SKM-1 treated with dmso at 0.1 percent for 144 hours (cell line): ENCODE results near the gene F12.
A peak's percentile ranks its signal among the peaks of the same experiment; 100 is the strongest.
"Not testable (repeated sequence)": the region's sequence is repeated elsewhere in the genome, so short reads cannot be mapped to it uniquely, and the experiment has no call there.

Experiments
- DNase-seq: peaks from one replicate; lab custom pipeline; 2025; ENCODE audit not compliant: unreplicated experiment; lab: John Stamatoyannopoulos, UW

F12 gene

DNA sequence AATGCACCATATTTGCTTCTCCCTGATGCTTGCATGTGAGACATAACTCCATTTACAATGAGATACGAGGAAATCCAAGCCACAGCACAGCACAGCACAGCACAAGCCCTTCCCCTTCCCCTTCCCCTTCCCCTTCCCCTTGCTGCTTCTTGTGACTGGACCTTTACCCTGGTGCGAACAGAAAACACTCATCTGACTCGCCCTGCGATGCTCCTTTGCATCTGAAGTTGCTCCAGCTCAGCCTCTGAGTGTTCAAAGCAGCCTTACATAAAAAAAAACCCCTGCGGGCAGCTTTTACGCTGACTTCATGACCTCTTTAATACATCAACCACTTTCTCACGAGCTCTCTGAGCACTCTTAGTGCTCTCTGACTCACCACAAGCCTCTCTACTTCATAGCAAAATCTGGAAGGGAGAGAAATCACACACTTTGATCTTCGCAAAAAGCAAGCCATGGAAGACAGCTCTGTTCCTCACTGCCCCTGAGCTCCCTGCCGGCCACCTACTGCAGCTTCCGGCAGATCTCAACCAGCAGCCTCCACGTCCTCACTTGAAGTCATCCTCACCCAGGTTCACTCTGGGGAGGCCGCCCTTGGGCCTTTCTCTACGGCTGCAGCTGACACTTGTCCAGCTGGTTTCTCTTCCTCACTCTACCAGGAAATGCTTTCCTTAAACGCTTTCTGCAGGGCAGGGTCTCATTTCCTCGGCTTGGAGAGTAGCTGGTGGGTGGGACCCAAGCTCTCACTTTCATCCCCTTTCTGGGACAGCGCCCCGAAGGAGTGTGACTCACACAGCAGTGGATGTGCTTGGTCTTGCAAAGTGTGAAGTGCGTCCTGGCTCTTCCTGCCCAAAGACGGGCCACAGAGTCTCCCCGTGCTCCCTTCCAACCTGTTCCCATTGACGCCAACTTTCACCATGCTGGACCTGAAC lies 19.9 kb downstream of the F12 start:
- peak; percentile 24 for DNase-seq

DNA sequence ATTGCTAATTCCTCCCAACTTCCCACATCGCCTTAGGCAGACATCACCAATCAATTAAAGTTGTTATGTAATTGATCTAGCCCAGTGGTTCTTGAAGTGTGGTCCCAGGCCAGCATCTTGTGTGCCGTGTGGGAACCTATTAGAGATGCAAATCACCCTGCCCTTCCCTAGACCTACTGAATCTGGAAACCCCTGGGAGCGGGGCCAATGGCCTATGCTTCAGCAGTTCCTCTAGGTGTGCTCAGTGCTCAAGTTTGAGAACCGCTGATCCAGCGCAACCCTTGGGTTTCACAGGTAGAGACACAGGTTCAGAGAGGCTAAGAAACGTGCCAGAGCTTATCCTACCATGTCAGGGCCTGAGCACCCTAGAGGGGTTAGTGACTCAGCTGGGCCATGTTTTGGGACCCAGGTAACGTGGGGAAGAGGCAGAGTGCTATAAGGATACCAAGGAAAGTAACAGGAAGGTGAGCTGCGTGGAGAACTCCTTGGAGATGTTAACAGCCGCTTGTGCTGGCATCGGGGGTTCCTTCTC lies 20.8 kb downstream of the F12 start:
- DNase-seq, result no peak

DNA sequence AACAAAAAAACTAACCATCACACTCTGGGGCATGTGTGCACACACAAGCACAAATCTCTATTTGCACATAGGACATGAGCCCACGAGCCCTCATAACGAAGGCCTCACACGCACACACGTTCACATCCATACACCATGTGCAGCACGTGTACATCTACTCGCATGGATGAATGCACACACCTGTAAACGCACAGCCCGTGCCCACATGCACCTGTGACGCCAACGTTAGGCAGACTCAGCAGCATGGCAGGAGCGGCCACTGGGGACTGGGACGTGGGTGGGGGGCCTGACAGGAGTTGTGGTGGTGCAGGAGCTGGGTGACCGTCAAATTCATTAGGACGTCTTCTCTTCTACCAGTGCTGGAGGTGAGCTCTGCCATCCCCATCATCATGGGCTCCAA lies 22.0 kb downstream of the F12 start:
- DNase-seq, result no peak

DNA sequence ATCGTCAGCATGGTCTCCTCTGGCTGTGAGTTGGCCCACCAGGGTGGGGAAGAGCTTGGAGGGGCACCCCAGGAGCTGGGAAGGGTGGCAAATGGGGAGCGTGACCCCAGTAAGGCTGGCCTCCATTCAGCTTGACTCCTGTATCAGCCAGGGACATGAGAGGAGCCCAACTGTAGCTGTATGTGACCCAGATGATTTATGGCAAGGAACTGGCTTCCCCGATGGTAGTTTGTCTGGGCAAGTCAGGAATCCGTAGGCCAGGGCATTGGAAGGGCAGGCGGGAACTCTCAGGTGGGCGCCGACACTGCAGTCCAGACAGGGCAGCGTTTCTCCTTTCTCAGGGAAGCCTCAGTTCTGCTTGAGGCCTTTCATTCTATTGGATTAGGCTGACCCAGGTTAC lies 22.8 kb downstream of the F12 start:
- no peak for DNase-seq

DNA sequence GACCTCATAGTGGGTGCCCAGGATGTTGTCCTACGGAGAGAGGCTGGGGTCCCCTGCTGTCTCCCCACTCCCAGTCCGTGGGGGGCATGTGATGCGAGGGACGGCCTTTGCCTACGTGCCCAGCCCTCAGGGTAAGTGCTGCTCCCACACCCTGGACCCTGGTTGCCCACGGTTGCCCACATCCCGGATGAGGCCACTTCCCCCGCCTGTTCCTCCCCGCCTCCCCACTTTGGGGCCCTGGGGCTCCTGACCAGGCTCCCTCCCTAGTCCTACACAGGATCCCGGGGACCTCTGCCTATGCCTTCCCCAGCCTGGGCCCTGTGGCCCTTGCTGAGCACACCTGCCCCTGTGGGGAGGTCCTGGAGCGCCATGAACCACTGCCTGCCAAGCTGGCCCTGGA lies 23.6 kb downstream of the F12 start:
- DNase-seq, result no peak

DNA sequence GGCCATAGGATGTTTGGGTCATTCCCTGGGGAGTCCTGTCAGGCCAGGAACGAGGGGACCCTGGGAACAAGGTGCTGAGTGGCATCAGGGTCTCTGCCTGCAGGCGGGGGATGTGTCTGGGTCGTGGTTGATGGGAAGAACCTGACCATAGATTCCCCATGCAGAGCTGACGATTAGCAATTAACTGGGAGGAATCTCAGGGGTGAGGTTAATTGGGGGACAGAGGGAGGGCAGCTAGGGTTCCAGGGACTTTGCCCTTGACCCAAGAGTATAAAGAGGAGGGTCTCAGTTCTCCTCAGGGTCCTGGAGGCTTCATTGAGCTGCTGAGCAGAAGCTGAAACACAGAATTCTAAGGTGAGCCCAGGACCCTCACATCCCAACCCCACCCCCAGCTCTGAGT lies 25.2 kb downstream of the F12 start, which contains the start of gene SLC34A1:
Gene SLC34A1 (plus strand): TSS at position 301 of the 400 bp plus-strand sequence. CDS start 1,308 bp downstream, outside the sequence.
- DNase-seq, result no peak

DNA sequence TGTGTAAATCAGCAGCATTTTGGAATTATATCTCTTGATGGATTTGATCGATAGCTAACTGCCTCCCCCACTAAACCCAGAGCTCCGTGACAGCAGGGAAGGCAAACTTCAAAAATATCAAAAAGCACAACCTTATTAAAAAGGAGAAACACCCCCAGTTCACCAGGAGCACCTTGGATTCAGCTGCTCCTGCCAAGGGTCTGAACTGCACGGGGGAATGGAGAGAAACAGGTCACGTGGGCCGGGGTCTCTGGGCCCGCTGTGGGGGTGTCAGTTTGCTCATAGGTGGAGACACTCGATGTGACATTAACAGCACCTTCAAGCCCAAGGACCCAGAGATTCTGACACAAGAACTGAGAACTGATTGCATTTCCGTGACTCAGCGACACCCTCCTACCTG lies 26.2 kb downstream of the F12 start:
- DNase-seq, result no peak

DNA sequence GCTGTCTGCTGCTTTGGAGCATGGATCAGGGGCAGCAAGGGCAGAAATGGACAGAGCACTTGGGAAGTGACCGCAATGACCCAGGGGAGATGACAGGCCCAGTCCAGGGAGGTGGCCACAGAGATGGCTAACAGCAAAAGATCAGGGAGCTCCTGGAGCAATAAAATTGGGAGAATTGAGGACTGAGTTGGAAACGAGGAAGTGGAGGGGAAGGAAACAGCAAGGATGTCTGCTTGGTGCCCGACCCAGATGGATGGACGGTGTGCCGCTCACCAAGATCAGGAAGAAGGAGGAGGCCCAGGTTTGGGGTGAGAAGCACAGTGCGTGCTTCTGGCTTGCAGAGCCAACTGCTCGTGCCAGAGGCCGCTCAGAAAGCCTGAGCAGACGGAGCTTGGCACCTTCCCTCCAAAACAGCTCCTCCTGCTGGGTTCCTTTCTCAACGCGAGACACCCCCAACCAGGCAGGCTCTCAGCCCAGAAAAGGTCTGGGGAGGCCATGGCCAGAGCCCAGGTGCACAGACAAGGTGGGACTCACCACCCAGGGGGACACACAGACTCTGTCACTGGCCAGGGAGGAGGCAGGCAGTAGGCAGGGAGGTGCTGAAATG lies 26.8 kb downstream of the F12 start:
- DNase-seq, result no peak

DNA sequence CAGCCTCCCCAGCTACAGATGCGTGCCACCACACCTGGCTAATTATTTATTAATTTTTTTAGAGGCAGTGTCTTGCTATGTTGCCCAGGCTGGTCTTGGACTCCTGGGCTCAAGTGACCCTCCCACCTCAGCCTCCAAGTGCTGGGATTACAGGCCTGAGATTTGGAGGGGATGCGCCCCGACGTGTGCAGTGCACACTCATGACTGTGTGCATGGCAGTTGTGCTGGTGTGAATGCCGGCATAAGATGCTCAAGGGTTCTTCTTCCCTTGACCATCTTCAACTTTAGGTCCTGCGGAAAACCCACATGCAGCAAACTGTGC lies 28.6 kb downstream of the F12 start:
- DNase-seq, result no peak

DNA sequence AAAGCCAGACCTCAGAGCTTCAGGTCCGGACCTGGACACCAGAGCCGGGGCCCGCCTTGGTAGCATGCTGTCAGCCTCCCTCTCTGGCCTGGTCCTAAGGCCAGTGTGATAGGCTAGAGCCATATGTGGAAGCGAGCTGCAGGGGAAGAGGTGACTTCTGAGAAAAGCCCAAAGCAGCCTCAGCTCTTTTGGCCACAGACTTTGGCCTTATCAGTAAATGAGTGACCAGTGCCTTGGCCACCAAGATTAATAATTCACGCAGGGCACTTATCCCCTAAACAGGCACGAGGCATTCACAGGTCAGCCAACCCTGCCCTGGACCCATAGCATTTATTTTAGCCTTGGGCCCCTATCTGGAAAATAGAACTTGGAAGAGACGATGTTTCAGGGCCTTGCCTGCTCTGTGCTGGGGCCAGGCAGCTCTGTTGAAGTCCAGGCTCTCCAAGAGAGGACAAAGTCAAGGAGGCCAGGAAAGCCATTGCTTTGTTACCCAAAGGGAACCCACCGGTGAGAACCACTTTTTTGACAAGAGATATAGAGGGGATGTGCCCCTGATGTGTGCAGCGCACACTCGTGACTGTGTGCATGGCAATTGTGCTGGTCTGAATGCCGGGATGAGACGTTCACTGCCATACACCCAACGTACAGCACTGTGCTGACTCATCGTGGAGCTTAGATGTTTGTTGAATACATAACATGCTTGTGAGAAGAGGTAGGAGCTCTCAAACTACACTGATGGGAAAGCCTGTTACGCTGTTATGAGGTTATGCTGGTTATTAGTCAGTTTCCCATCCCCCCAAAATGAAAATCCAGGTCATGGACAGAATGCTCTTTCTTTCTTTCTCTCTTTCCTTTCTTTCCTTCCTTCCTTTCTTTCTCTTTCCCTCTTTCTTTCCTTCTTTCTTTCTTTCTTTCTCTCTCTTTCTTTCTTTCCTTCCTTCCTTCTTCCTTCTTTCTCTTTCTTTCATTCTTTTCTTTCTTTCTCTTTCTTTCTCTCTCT lies 30.2 kb downstream of the F12 start:
- no peak for DNase-seq

DNA sequence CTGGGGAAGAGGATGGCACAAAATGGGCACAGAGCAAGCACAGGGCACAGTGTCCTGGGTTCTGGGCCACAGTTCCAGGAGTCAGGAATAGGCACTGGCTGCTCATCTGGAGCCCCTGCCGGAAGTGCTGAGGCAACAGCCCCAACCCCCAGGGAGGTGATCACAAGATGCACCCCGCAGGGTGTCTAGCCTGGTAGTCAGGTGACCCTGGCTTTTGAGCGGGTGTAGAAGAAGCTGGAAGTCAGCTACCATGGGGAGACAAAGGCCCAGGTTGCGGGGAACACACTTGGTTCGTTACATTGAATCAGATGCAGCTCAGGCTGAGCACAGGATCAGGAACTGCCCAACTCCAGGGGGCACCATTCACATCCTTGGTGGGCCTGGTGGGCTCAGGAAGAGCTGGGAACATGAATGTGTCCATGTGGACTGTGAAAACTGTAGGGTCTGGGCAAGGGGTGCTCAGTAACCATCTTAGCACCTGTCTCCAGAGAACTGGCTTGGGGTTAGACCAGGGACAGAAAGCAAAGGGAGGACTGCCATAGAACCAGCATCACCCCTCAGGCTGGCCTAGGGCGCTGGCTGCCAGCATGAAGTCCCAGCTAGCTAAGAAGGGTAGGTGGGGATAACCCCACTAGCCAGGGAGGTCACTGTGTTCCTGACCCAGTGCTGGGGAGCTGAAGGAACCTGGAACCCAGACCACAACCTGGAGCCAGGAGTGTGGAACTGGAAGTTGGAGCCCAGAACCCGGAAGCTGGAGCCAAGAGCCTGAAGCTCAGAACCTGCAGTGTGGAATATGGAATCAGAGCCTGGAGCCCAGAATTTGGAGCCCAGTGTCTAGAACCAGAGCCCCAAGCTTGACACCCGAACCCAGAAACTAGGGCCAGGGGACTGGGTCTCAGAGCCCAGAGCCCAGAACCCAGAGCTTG lies 31.2 kb downstream of the F12 start:
- DNase-seq, result no peak

DNA sequence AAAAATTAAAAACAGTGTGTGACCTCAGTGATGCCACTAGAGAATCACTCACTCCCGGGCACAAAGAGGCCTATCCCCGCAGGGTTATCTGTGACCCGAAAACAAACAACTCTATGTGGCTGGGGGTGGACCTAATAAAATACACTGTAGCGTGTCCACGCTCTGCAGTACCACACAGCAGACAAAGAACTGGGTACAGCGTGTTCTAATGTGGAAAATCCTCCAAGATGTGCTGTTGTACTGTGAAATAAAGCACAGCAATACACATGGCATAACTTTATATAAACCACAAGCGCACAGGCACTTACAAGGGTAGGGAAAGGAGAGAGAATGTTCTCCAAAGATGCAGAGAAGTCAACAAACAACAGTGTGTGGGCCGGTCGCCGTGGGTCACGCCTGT lies 33.3 kb downstream of the F12 start:
- DNase-seq, result no peak

DNA sequence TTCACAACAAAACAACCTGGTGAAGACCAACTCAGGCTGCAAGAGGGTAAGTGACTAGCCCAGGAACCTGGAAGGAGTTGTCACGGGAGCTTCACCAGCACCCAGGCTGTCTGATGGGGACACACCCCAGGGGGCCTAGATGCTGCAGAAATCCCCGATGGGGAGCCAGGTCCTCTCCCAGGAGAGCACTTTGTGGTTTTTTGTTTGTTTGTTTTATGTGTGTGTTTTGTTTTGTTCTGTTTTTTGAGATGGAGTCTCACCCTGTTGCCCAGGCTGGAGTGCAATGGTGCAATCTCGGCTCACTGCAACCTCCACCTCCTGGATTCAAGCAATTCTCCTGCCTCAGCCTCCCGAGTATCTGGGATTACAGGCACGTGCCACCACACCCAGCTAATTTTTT lies 33.8 kb downstream of the F12 start:
- not testable (repeated sequence) for DNase-seq

DNA sequence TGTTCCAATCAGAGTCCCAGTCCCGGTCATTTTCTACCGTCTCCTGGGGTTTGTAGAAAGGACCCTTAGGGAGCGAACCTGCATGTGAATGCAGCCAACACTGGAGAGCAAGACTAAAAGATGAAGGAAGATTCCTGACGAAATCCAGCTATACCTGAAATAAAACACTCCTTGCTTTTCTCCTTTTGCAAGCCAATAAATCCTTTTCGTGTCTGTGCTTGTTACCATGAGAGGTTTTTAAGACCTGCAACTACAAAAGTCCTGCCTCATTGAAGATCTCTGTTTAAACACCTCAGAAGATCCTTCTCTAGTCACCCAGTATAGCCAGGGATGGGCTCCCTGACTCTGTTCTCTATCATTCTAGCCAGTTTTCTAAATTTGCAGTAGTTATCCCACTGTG lies 35.2 kb downstream of the F12 start:
- DNase-seq, result no peak

DNA sequence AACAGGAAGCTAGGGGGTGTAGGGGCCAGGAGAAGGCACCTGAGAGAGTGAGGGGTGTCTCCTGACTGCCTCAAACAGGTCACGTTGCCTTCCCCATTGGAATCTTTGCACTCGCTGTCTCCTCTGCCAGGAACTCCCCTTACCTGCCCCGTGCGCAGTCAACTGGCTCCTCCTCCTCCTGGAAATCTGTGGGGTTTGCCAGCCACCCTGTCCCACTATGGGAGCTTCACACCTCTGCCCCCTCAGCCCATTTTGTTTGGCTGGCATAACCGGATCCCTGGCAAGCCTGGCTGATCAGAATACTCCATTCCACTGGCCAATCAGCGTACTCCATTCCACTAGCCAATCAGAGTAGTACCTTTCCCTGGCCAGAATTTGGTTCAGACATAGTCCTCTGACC lies 35.6 kb downstream of the F12 start:
- no peak for DNase-seq

DNA sequence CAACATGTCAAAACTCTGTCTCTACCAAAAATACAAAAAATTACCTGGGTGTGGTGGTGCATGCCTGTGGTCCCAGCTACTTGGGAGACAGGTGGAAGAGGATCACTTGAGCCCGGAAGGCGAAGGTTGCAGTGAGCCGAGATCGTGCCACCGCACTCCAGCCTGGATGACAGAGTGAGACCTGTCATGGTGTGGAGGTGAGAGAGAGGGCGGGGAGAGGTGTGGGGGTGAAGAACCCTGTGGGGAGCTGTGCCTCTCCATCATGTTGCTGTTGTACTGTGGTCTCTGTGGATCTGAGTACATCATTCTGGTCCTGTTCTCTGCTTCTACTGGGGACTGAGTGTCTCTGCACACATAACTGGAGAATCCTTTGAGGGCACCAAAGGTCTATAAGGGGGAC lies 36.5 kb downstream of the F12 start:
- DNase-seq, result no peak

DNA sequence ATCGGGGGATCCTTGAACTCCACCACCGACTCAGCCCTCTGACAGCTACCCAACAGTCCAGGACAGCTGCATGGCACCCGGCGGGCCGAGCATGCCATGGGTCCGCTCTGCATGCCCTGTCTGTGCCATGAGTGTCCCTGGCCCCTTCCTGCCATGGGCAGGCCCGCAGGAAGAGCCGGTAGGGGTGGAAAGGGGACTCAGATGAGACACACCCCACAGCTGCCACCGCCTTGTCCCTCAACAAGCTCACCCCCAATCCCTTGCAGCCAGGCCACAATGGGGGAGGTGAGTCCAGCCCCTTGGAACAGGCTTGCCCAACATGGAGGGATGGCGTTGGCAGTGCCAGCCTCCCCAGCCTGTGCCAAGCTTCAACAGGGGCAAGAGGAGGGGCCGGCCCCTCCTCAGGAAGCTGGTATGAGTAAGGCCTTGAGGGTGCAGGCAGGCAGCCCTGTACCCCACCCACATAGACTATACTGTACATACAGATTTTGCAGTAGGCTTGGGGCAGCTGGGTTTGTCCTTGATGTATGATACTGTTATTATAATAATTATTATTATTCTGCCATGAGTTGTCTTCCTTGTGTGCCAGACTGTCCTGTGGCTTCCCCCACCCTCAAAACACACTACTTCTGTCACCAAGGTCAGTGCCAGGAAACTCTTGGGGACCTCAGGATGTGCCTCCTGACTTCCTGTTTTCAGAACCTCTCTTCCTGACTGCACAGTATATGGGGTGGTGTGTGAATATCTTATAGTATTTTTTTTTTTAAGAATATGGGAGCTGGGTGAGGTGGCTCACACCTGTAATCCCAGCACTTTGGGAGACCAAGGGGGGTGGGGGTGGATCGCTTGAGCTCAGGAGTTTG lies 37.1 kb downstream of the F12 start:
- DNase-seq, result peak; percentile 16

DNA sequence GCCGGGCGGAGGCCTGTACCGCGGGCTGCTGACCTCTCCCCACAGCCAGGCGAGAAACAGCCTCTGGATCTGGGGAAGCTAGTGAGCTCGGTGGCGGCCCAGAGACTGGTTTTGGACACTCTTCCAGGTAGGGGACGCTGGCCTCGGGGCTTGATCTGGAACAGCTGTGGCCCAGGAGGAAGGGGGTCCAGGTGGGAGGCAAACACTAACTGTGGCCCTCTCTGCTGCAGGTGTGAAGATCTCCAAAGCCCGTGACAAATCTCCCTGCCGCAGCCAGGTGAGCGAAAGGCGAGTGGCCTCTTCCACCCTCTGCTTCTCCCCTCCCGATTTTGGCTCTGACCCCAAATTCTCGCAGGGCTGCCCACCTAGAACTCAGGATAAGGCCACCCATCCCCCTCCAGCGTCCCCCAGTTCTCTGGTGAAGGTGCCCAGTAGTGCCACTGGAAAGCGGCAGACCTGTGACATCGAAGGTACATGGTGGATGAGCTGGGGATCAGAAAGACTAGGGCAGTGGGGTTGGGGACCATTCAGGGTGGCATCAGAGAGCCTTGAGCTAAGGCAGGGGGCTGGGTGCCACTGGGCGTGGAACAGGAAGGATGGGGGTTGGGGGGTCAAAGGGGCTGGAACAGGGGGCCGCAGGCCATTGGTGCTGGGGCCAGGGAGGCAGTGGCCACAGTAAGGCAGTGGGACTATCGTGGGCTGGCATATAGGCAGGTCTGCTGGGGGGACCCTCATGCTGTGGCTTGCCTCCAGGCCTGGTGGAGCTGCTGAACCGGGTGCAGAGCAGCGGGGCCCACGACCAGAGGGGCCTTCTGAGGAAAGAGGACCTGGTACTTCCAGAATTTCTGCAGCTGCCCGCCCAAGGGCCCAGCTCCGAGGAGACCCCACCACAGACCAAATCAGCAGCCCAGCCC lies 38.0 kb downstream of the F12 start:
- no peak for DNase-seq
